PC-9 (cell line): ENCODE data around the gene PPM1A. TPM values are rescaled to one million over a fixed set of nuclear protein-coding genes. Genes with fewer than 3 reads are reported as not detected.

Source experiments
- BruUV-seq: library from RNA; stranded (reverse); fragments of 400-500 nt; replicated peaks from 2 replicates; lab custom pipeline; 2021; lab: Mats Ljungman, UMichigan
- CTCF ChIA-PET: fragments of 300-600 bp; sonication (Branson Sonifier 250); formaldehyde crosslinking; loops from one replicate; lab custom pipeline; 2022; ENCODE audit warnings: antibody characterized with exemption; lab: Charles Lee
- POLR2A ChIA-PET: fragments of 300-600 bp; sonication (Branson Sonifier 250); formaldehyde crosslinking; loops from one replicate; lab custom pipeline; 2022; ENCODE audit warnings: antibody characterized with exemption; ENCODE audit not compliant: unreplicated experiment; lab: Charles Lee
- DNase-seq, 2 experiments: peaks; one replicate each; pipeline versions ENCODE4 v3.0.0 to v3.0.0-alpha.2; 2015 to 2022; ENCODE audit warnings: mixed read lengths in 1 of 2
- H2AFZ ChIP-seq: fragments of 200-600 bp; sonication (generic); 2 replicates; pipeline ENCODE4 v1.8.1; 2017; ENCODE audit warnings: antibody characterized with exemption
- H3F3A ChIP-seq: fragments of 200-600 bp; sonication (generic); 2 replicates; pipeline ENCODE4 v1.8.1; 2017; ENCODE audit warnings: antibody characterized with exemption, mild to moderate bottlenecking, low read depth; ENCODE audit not compliant: insufficient read depth
- H3K27ac ChIP-seq: fragments of 200-600 bp; sonication (generic); 2 replicates; pipeline ENCODE4 v1.6.1; 2016; ENCODE audit warnings: mixed run types
- H3K27me3 ChIP-seq: fragments of 200-600 bp; sonication (generic); 2 replicates; pipeline ENCODE4 v1.6.1; 2016; ENCODE audit warnings: low read depth, mixed run types; ENCODE audit not compliant: insufficient read depth
- H3K36me3 ChIP-seq: fragments of 200-600 bp; sonication (generic); 2 replicates; pipeline ENCODE4 v1.6.1; 2016; ENCODE audit warnings: low read depth, mixed run types
- H3K4me1 ChIP-seq: fragments of 200-600 bp; sonication (generic); replicated peaks from 2 replicates; pipeline ENCODE4 v1.6.1; 2016; ENCODE audit warnings: mixed run types; ENCODE audit not compliant: insufficient read depth
- H3K4me2 ChIP-seq: fragments of 200-600 bp; sonication (generic); 2 replicates; pipeline ENCODE4 v1.6.1; 2017; ENCODE audit warnings: mixed run types
- H3K4me3 ChIP-seq: fragments of 200-600 bp; sonication (generic); 2 replicates; pipeline ENCODE4 v1.6.1; 2016; ENCODE audit warnings: mixed run types
- H3K79me2 ChIP-seq: fragments of 200-600 bp; sonication (generic); 2 replicates; pipeline ENCODE4 v1.6.1; 2017; ENCODE audit warnings: low read depth, mixed run types
- H3K9me2 ChIP-seq: fragments of 200-600 bp; sonication (generic); 2 replicates; pipeline ENCODE4 v1.8.1; 2017; ENCODE audit warnings: mild to moderate bottlenecking; ENCODE audit not compliant: insufficient read depth
- H3K9me3 ChIP-seq: fragments of 200-600 bp; sonication (generic); 2 replicates; pipeline ENCODE4 v1.8.1; 2016; ENCODE audit warnings: low read depth; ENCODE audit not compliant: insufficient read depth
- H4K20me1 ChIP-seq: fragments of 200-600 bp; sonication (generic); 2 replicates; pipeline ENCODE4 v1.8.1; 2017; ENCODE audit not compliant: insufficient read depth
- CTCF ChIP-seq: fragments of 200-600 bp; sonication (generic); conservative IDR thresholded peaks from 2 replicates; pipeline ENCODE4 v1.6.1; 2017; ENCODE audit warnings: mixed run types, antibody characterized with exemption, mild to moderate bottlenecking, moderate library complexity
- EZH2 ChIP-seq: fragments of 200-600 bp; sonication (generic); IDR thresholded peaks from 2 replicates; pipeline ENCODE4 v1.8.0; 2017; ENCODE audit warnings: antibody characterized with exemption, low read depth
- intact Hi-C: fragments of 100-400 bp; cut with micrococcal nuclease; formaldehyde crosslinking; loops from one replicate; pipeline ENCODE4 v1.10.0; 2022; ENCODE audit not compliant: unreplicated experiment
- total RNA-seq: library from RNA; stranded (reverse); gene quantifications from 2 replicates; pipeline ENCODE4 v1.2.3, GENCODE V29; 2021

PPM1A gene
- total RNA-seq, 1 experiment from 2014 or later, result 60.9 TPM

- Histone ChIP-seq H3K36me3 (no peaks in the 10 kb centered on the region), H3K9me2 (no peaks in the 10 kb centered on the region; the same call in 1 of the 2 replicates), H3K79me2 (no peaks in the 10 kb centered on the region), H4K20me1 (no peaks in the 10 kb centered on the region), H3K9me3 (no peaks in the 10 kb centered on the region), H3K4me3 (no peak overlapping the region), H3K4me2 (no peak overlapping the region), H2AFZ (no peak overlapping the region), H3K27ac (no peak overlapping the region), H3K27me3 (no peaks in the 10 kb centered on the region), H3F3A (no peaks in the 10 kb centered on the region), H3K4me1 (no peaks in the 10 kb centered on the region)
- TF ChIP-seq EZH2 (no peak), CTCF (no peak)
- POLR2A ChIA-PET, result no interaction called here
- intact Hi-C loops, result no loop called here
- BruUV-seq, result no TSS peak
- CTCF ChIA-PET, result no interaction called here
- DNase-seq, result no peak
These were observed 53.6 kb downstream of the PPM1A start for GRCh38 chr14:60302663-60303062.

DNA sequence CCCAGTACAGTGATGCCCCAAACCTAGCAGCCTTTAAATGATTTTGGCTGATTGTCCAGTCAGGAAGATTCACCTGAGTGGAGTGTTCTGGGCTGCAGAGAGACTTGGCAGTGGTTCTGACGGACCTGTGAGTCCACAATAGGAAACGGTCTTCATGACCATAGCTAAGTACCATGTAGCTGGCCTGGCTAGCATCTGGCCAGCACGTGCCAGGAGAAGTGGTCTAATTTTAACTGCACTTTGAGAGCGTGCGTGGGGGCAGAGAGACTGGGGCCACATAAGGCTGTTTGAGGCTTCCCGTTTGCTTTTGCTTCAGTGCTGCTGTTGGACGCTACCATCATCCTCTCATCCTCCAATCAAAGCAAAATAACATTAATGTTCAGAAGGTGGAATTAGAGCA, 54.7 kb downstream of the PPM1A start:
- H3K79me2 ChIP-seq, result no peaks in the 10 kb centered on the region
- no peak overlapping the region for H2AFZ ChIP-seq
- H3K27ac ChIP-seq, result no peak overlapping the region
- H3F3A ChIP-seq, result no peaks in the 10 kb centered on the region
- no peaks in the 10 kb centered on the region; the same call in 1 of the 2 replicates for H3K9me2 ChIP-seq
- H4K20me1 ChIP-seq, result no peaks in the 10 kb centered on the region
- ChIA-PET POLR2A (no interaction called here), CTCF (no interaction called here)
- no TSS peak for BruUV-seq
- no peaks in the 10 kb centered on the region for H3K4me1 ChIP-seq
- no peaks in the 10 kb centered on the region for H3K36me3 ChIP-seq
- H3K4me3 ChIP-seq, result no peak overlapping the region
- H3K4me2 ChIP-seq, result no peak overlapping the region
- no peak for DNase-seq
- intact Hi-C loops, result no loop called here
- no peaks in the 10 kb centered on the region for H3K9me3 ChIP-seq
- no peaks in the 10 kb centered on the region for H3K27me3 ChIP-seq
- TF ChIP-seq CTCF, result no peak
- TF ChIP-seq EZH2, result no peak

DNA sequence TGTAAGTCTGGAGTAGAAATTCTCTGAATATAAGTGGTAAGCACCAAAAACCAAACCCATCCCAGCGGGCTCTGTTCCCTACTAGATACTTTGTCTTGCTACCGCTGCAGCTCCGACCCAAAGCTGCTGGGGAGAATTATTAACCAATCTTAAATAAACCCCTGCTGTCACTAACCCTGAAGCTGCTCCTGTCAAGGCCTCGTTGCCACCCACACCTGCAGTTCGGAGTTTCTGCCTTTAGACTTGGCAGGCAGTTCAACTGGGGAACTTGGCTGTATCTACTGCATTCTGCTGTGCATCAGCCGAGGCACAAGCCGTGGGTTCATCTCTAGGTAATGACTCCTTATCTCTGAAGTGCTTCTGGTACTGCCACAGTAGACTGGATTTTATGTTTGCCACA, 55.5 kb downstream of the PPM1A start:
- ChIA-PET CTCF (no interaction called here), POLR2A (no interaction called here)
- TF ChIP-seq CTCF (no peak), EZH2 (no peak)
- Histone ChIP-seq H3K9me3 (no peaks in the 10 kb centered on the region), H3K79me2 (no peaks in the 10 kb centered on the region), H3K4me2 (no peak overlapping the region), H3K4me1 (no peaks in the 10 kb centered on the region), H4K20me1 (no peaks in the 10 kb centered on the region), H3K27me3 (no peaks in the 10 kb centered on the region), H3K9me2 (no peaks in the 10 kb centered on the region; the same call in 1 of the 2 replicates), H3K4me3 (no peak overlapping the region), H2AFZ (no peak overlapping the region), H3F3A (no peaks in the 10 kb centered on the region), H3K27ac (no peak overlapping the region), H3K36me3 (no peaks in the 10 kb centered on the region)
- intact Hi-C loops, result no loop called here
- no TSS peak for BruUV-seq
- no peak for DNase-seq
